ENCODE measurements around the gene KANK4. TPM values are rescaled to one million over a fixed set of nuclear protein-coding genes. Genes with fewer than 3 reads are reported as not detected.

KANK4 gene
- total RNA-seq, 1 donor from 2014 or later, result 1.0 TPM

GRCh38 chr1:62194651-62195544 is 124.3 kb downstream of the KANK4 start, which contains the start of gene L1TD1:
Gene L1TD1 (plus strand): TSS chr1:62194849. CDS start chr1:62206629, 11,780 bp downstream.
- H3K36me3 Mint-ChIP-seq (ENCODE audit: insufficient read depth), result peaks cover 3% of the 10 kb centered on the region
- no peak for TF ChIP-seq CTCF (IDR thresholded peaks at IDR 0.05; ENCODE audit: unreplicated experiment)
- no peak for DNase-seq (ENCODE audit: low spot score, unreplicated experiment)
- H3K4me1 Mint-ChIP-seq (ENCODE audit: low read depth), result peaks cover 24% of the 10 kb centered on the region
- H3K4me3 Mint-ChIP-seq (ENCODE audit: low read depth), result peak within 1 kb of the TSS; percentile 67
- H3K27me3 Mint-ChIP-seq, result peaks cover 22% of the 10 kb centered on the region
- peak within 1 kb of the TSS; percentile 71 for H3K27ac Mint-ChIP-seq
- H3K9me3 Mint-ChIP-seq (ENCODE audit: low read depth), result peaks cover 3% of the 10 kb centered on the region

- peaks cover 8% of the 10 kb centered on the region for H3K4me1 Mint-ChIP-seq (ENCODE audit: low read depth)
- no peak overlapping the region for H3K4me3 Mint-ChIP-seq (ENCODE audit: low read depth)
- DNase-seq (ENCODE audit: low spot score, unreplicated experiment), result no peak
These were observed 131.1 kb downstream of the KANK4 start for GRCh38 chr1:62188111-62188510.

GRCh38 chr1:62187548-62187947 is 131.7 kb downstream of the KANK4 start:
- no peaks in the 10 kb centered on the region for H3K9me3 Mint-ChIP-seq (ENCODE audit: low read depth)
- H3K27ac Mint-ChIP-seq, result no peak overlapping the region
- no peak for DNase-seq (ENCODE audit: low spot score, unreplicated experiment)
- no peak for TF ChIP-seq CTCF (IDR thresholded peaks at IDR 0.05; ENCODE audit: unreplicated experiment)
- H3K36me3 Mint-ChIP-seq (ENCODE audit: insufficient read depth), result no peaks in the 10 kb centered on the region
- H3K27me3 Mint-ChIP-seq, result peaks cover 2% of the 10 kb centered on the region
- peaks cover 11% of the 10 kb centered on the region for H3K4me1 Mint-ChIP-seq (ENCODE audit: low read depth)
- H3K4me3 Mint-ChIP-seq (ENCODE audit: low read depth), result no peak overlapping the region

More at GRCh38 chr1:62188111-62188510, 131.1 kb downstream of the KANK4 start:
- no peak for TF ChIP-seq CTCF (IDR thresholded peaks at IDR 0.05; ENCODE audit: unreplicated experiment)
- Mint-ChIP-seq H3K36me3 (ENCODE audit: insufficient read depth) (no peaks in the 10 kb centered on the region), H3K27ac (no peak overlapping the region), H3K9me3 (ENCODE audit: low read depth) (no peaks in the 10 kb centered on the region), H3K27me3 (peaks cover under 1% of the 10 kb centered on the region)

Other genes starting within 250 kb of the KANK4 start
- gene L1TD1, start 124.6 kb downstream of the KANK4 start, total RNA-seq, result 2.7 and 3.4 TPM in 2 replicates
- 32.2 and 34.2 TPM in 2 replicates for gene USP1, start 117.6 kb upstream of the KANK4 start, total RNA-seq

Measured in progenitor cell of endocrine pancreas (in vitro differentiated cells).